Ectodermal cell (in vitro differentiated cells): ENCODE results near the gene STARD3NL.

Source experiments
- H3K27ac ChIP-seq: 2 replicates; pipeline ENCODE4 v1.7.0; 2013; ENCODE audit warnings: mild to moderate bottlenecking, low read depth, low read length; ENCODE audit not compliant: insufficient read depth, poor library complexity, severe bottlenecking
- H3K27me3 ChIP-seq: 2 replicates; pipeline ENCODE4 v1.7.0; 2013; ENCODE audit warnings: mild to moderate bottlenecking, low read length; ENCODE audit not compliant: insufficient read depth, control insufficient read depth, poor library complexity, severe bottlenecking
- H3K36me3 ChIP-seq: one replicate; pipeline ENCODE4 v1.7.0; 2013; ENCODE audit warnings: low read length; ENCODE audit not compliant: control insufficient read depth, insufficient read depth
- H3K4me1 ChIP-seq: one replicate; pipeline ENCODE4 v1.7.0; 2013; ENCODE audit warnings: low read length; ENCODE audit not compliant: control insufficient read depth, insufficient read depth
- H3K4me3 ChIP-seq: 2 replicates; pipeline ENCODE4 v1.7.0; 2013; ENCODE audit warnings: low read depth, low read length, control low read depth; ENCODE audit not compliant: insufficient read depth
- H3K9me3 ChIP-seq: 2 replicates; pipeline ENCODE4 v1.7.0; 2013; ENCODE audit warnings: mild to moderate bottlenecking, low read length, moderate library complexity; ENCODE audit not compliant: control insufficient read depth
- WGBS, 2 experiments: methylation state at CpG; one replicate each; pipeline ENCODE4 v1.1.7; 2013; ENCODE audit warnings: missing lambda C conversion rate in 2 of 2; 5-methylcytosine and 5-hydroxymethylcytosine counted together

STARD3NL gene

GRCh38 chr7:38181111-38181510, 3.1 kb downstream of the STARD3NL start:
- Histone ChIP-seq H3K27ac (no peak overlapping the region), H3K27me3 (no peaks in the 10 kb centered on the region), H3K36me3 (no peaks in the 10 kb centered on the region), H3K9me3 (no peaks in the 10 kb centered on the region), H3K4me1 (peaks cover 12% of the 10 kb centered on the region), H3K4me3 (no peak overlapping the region)
- 94 to 100% methylated on average over 1 of the region's 1 CpG for WGBS, 2 experiments

GRCh38 chr7:38182450-38182849, 4.4 kb downstream of the STARD3NL start:
- H3K4me3 ChIP-seq: no peak overlapping the region
- H3K36me3 ChIP-seq: no peaks in the 10 kb centered on the region
- 89 to 91% methylated on average over 1 of the region's 1 CpG for WGBS, 2 experiments
- H3K9me3 ChIP-seq: no peaks in the 10 kb centered on the region
- no peak overlapping the region for H3K27ac ChIP-seq
- no peaks in the 10 kb centered on the region for H3K27me3 ChIP-seq
- peaks cover 12% of the 10 kb centered on the region for H3K4me1 ChIP-seq

- Histone ChIP-seq H3K4me1 (peaks cover 9% of the 10 kb centered on the region), H3K9me3 (no peaks in the 10 kb centered on the region), H3K27me3 (no peaks in the 10 kb centered on the region), H3K4me3 (no peak overlapping the region), H3K36me3 (no peaks in the 10 kb centered on the region), H3K27ac (no peak overlapping the region)
- 95 to 99% methylated on average over 6 of the region's 6 CpGs for WGBS, 2 experiments
These were observed 7.6 kb downstream of the STARD3NL start for GRCh38 chr7:38185395-38186307.

- 81% methylated on average over 4 of the region's 4 CpGs for WGBS, 2 experiments
- Histone ChIP-seq H3K9me3 (no peaks in the 10 kb centered on the region), H3K4me3 (no peak overlapping the region), H3K36me3 (no peaks in the 10 kb centered on the region), H3K27ac (no peak overlapping the region), H3K4me1 (peaks cover 9% of the 10 kb centered on the region), H3K27me3 (no peaks in the 10 kb centered on the region)
These were observed 8.7 kb downstream of the STARD3NL start for GRCh38 chr7:38186593-38187314.

GRCh38 chr7:38187794-38188440, 9.9 kb downstream of the STARD3NL start:
- 70 to 72% methylated on average over 7 of the region's 7 CpGs for WGBS, 2 experiments
- Histone ChIP-seq H3K27ac (no peak overlapping the region), H3K9me3 (no peaks in the 10 kb centered on the region), H3K27me3 (no peaks in the 10 kb centered on the region), H3K4me3 (no peak overlapping the region), H3K36me3 (no peaks in the 10 kb centered on the region), H3K4me1 (peaks cover 9% of the 10 kb centered on the region)

GRCh38 chr7:38189231-38189938, 11.3 kb downstream of the STARD3NL start:
- WGBS, 2 experiments: 77 to 90% methylated on average over 3 to 4 of the region's 4 CpGs
- H3K27me3 ChIP-seq: no peaks in the 10 kb centered on the region
- H3K27ac ChIP-seq: no peak overlapping the region
- peaks cover 9% of the 10 kb centered on the region for H3K4me1 ChIP-seq
- H3K4me3 ChIP-seq: no peak overlapping the region
- no peaks in the 10 kb centered on the region for H3K36me3 ChIP-seq
- no peaks in the 10 kb centered on the region for H3K9me3 ChIP-seq

GRCh38 chr7:38190011-38190410, 12.0 kb downstream of the STARD3NL start:
- no peaks in the 10 kb centered on the region for H3K9me3 ChIP-seq
- H3K27ac ChIP-seq: no peak overlapping the region
- no peaks in the 10 kb centered on the region for H3K27me3 ChIP-seq
- no peaks in the 10 kb centered on the region for H3K36me3 ChIP-seq
- peaks cover 9% of the 10 kb centered on the region for H3K4me1 ChIP-seq
- H3K4me3 ChIP-seq: no peak overlapping the region

GRCh38 chr7:38191791-38192190, 13.7 kb downstream of the STARD3NL start:
- Histone ChIP-seq H3K36me3 (no peaks in the 10 kb centered on the region), H3K4me1 (peaks cover 9% of the 10 kb centered on the region), H3K27ac (no peak overlapping the region), H3K27me3 (no peaks in the 10 kb centered on the region), H3K4me3 (no peak overlapping the region), H3K9me3 (no peaks in the 10 kb centered on the region)
- WGBS, 2 experiments: 86 to 100% methylated on average over 1 of the region's 1 CpG

- H3K4me3 ChIP-seq: no peak overlapping the region
- no peaks in the 10 kb centered on the region for H3K36me3 ChIP-seq
- no peak overlapping the region for H3K27ac ChIP-seq
- H3K9me3 ChIP-seq: no peaks in the 10 kb centered on the region
- peaks cover 9% of the 10 kb centered on the region for H3K4me1 ChIP-seq
- H3K27me3 ChIP-seq: no peaks in the 10 kb centered on the region
- 93 to 98% methylated on average over 2 of the region's 2 CpGs for WGBS, 2 experiments
These were observed 14.3 kb downstream of the STARD3NL start for GRCh38 chr7:38192327-38192726.
